Measurements from ENCODE around the gene CBLN3.

CBLN3 gene

GRCh38 chr14:24378981-24379906, 50.2 kb downstream of the CBLN3 start:
- no peak for DNase-seq

GRCh38 chr14:24378327-24378726, 51.1 kb downstream of the CBLN3 start:
- no peak for DNase-seq

GRCh38 chr14:24377657-24378056, 51.8 kb downstream of the CBLN3 start:
- no peak for DNase-seq

- no peak for DNase-seq
Observed at GRCh38 chr14:24377126-24377525, 52.3 kb downstream of the CBLN3 start.
